PC-3 (cell line): ENCODE results near the gene ZFHX3. TPM values are rescaled to one million over a fixed set of nuclear protein-coding genes. Genes with fewer than 3 reads are reported as not detected.

Source experiments
- ATAC-seq: fragments of 200-7000 bp; cut with Tn5 transposase; 2 replicates; pipeline ENCODE4 v1.9.1; 2020; ENCODE audit warnings: mild to moderate bottlenecking, moderate library complexity
- BruUV-seq: library from RNA; stranded (reverse); fragments of 400-500 nt; replicated peaks from 2 replicates; lab custom pipeline; 2021; lab: Mats Ljungman, UMichigan
- CTCF ChIA-PET: fragments of 300-600 bp; sonication (Branson Sonifier 250); formaldehyde crosslinking; loops from one replicate; lab custom pipeline; 2022; ENCODE audit warnings: antibody characterized with exemption; lab: Charles Lee
- POLR2A ChIA-PET: fragments of 300-600 bp; sonication (Branson Sonifier 250); formaldehyde crosslinking; loops from one replicate; lab custom pipeline; 2022; ENCODE audit warnings: antibody characterized with exemption; ENCODE audit not compliant: unreplicated experiment; lab: Charles Lee
- DNase-seq: peaks from one replicate; pipeline ENCODE4 v3.0.0-alpha.2; 2015
- H2AFZ ChIP-seq: fragments of 300-600 bp; sonication (generic); 2 replicates; pipeline ENCODE4 v1.6.0; 2016; ENCODE audit warnings: antibody characterized with exemption, low read length
- H3F3A ChIP-seq: fragments of 300-600 bp; sonication (generic); one replicate; pipeline ENCODE4 v1.6.0; 2017; ENCODE audit warnings: antibody characterized with exemption, low read length, control low read depth, mild to moderate bottlenecking; ENCODE audit not compliant: unreplicated experiment
- H3K27ac ChIP-seq: fragments of 300-600 bp; sonication (generic); 2 replicates; pipeline ENCODE4 v1.5.1; 2016; ENCODE audit warnings: mild to moderate bottlenecking, low read length
- H3K27me3 ChIP-seq: fragments of 300-600 bp; sonication (generic); 2 replicates; pipeline ENCODE4 v1.6.1; 2016; ENCODE audit warnings: low read length, mixed read lengths
- H3K36me3 ChIP-seq: fragments of 300-600 bp; sonication (generic); 2 replicates; pipeline ENCODE4 v1.6.1; 2016; ENCODE audit warnings: low read depth, mixed run types, low read length, mixed read lengths
- H3K4me1 ChIP-seq: fragments of 300-600 bp; sonication (generic); 2 replicates; pipeline ENCODE4 v1.5.1; 2016; ENCODE audit warnings: low read length; ENCODE audit not compliant: insufficient read depth
- H3K4me2 ChIP-seq: fragments of 300-600 bp; sonication (generic); 2 replicates; pipeline ENCODE4 v1.6.0; 2016; ENCODE audit warnings: low read length
- H3K4me3 ChIP-seq: fragments of 300-600 bp; sonication (generic); 2 replicates; pipeline ENCODE4 v1.5.1; 2016; ENCODE audit warnings: mild to moderate bottlenecking, low read length, mixed read lengths
- H3K79me2 ChIP-seq: fragments of 300-600 bp; sonication (generic); 2 replicates; pipeline ENCODE4 v1.6.1; 2017; ENCODE audit warnings: low read length, mixed read lengths
- H3K9ac ChIP-seq: fragments of 300-600 bp; sonication (generic); 2 replicates; pipeline ENCODE4 v1.6.0; 2016; ENCODE audit warnings: mild to moderate bottlenecking, low read length
- H3K9me2 ChIP-seq: fragments of 300-600 bp; sonication (generic); replicated peaks from 2 replicates; pipeline ENCODE4 v1.6.1; 2016; ENCODE audit warnings: mixed run types, low read length, mixed read lengths
- H3K9me3 ChIP-seq: fragments of 300-600 bp; sonication (generic); 2 replicates; pipeline ENCODE4 v1.6.1; 2016; ENCODE audit warnings: low read length, mixed read lengths
- H4K20me1 ChIP-seq: fragments of 300-600 bp; sonication (generic); 2 replicates; pipeline ENCODE4 v1.6.1; 2016; ENCODE audit warnings: low read length, mixed read lengths
- EZH2 ChIP-seq: fragments of 300-600 bp; sonication (generic); IDR thresholded peaks from one replicate; pipeline ENCODE4 v1.6.1; 2017; ENCODE audit warnings: antibody characterized with exemption, mild to moderate bottlenecking, low read length; ENCODE audit not compliant: unreplicated experiment
- EZH2phosphoT487 ChIP-seq: fragments of 300-600 bp; sonication (generic); IDR thresholded peaks from 2 replicates; pipeline ENCODE4 v1.6.1; 2018; ENCODE audit warnings: mild to moderate bottlenecking, antibody characterized with exemption, low read length, borderline replicate concordance
- intact Hi-C: fragments of 100-400 bp; cut with micrococcal nuclease; formaldehyde crosslinking; loops from 2 replicates; pipeline ENCODE4 v1.9.0; 2023
- total RNA-seq: library from RNA; depleted of rRNA; stranded (reverse); fragments of >200 nt; gene quantifications from 2 replicates; pipeline ENCODE4 v1.2.3, GENCODE V29; 2014
- TF ChIP-seq, protein P1 (sequence below): fragments of 300-600 bp; sonication (generic); conservative IDR thresholded peaks from 2 replicates; pipeline ENCODE4 v1.5.1; 2017; ENCODE audit warnings: antibody characterized with exemption, low read depth, mild to moderate bottlenecking, low read length

ZFHX3 gene
- total RNA-seq, 1 experiment from 2014 or later: 3.5 TPM

DNA sequence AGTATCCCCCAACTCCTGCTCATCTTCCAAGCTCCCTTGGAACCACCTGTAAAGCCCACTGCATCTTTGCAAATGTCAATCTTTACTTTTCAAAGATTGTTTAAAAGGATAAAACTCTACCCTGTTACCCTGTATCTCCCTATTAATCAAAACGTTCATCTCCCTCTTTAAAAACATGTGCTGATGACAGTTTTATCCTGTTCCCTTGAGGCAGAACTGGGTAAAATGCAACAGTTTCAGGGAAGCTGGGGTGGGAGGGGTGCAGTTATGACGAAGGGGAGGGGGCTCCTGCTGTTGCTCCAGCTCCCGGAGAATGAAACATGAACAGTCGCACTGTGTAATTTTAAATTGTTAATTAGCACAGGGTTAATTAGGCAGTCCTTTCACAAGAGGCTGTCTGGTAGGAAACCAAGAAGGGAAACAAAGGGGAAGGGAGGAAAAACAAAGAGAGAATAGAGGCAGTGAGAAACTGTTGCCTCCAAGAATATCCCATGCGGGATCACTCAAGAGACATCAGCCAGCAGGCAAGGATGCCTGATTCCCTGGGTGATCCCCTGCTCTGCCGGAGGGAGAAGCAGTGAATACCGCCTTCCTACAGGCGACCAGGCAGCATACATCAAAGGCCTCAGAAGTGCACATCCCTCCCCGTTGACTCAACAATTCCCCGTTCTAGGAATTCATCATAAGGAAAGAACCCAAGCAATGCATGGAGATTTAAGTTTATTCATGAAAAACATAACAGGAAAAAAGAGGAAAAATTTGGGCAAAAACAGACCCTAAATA lies 84.2 kb downstream of the ZFHX3 start:
- Histone ChIP-seq H3K79me2 (no peaks in the 10 kb centered on the region), H3K36me3 (peaks cover 6% of the 10 kb centered on the region; the same call in 1 of the 2 replicates), H3K9ac (no peak overlapping the region), H3K4me1 (no peaks in the 10 kb centered on the region), H3K4me3 (no peak overlapping the region), H3K9me3 (no peaks in the 10 kb centered on the region), H3F3A (no peaks in the 10 kb centered on the region), H3K4me2 (no peak overlapping the region), H3K27ac (no peak overlapping the region), H4K20me1 (no peaks in the 10 kb centered on the region), H3K9me2 (no peaks in the 10 kb centered on the region), H2AFZ (no peak overlapping the region), H3K27me3 (no peaks in the 10 kb centered on the region)
- intact Hi-C loops: no loop called here
- POLR2A ChIA-PET: interaction anchor here (0.7 kb wide), 1 partner anchor 26 kb away, joined by 5 read pairs; no protein-coding TSS in a partner anchor
- ATAC-seq (no peak), DNase-seq (no peak)
- CTCF ChIA-PET: no interaction called here
- BruUV-seq: no TSS peak
- TF ChIP-seq, protein P1, sequence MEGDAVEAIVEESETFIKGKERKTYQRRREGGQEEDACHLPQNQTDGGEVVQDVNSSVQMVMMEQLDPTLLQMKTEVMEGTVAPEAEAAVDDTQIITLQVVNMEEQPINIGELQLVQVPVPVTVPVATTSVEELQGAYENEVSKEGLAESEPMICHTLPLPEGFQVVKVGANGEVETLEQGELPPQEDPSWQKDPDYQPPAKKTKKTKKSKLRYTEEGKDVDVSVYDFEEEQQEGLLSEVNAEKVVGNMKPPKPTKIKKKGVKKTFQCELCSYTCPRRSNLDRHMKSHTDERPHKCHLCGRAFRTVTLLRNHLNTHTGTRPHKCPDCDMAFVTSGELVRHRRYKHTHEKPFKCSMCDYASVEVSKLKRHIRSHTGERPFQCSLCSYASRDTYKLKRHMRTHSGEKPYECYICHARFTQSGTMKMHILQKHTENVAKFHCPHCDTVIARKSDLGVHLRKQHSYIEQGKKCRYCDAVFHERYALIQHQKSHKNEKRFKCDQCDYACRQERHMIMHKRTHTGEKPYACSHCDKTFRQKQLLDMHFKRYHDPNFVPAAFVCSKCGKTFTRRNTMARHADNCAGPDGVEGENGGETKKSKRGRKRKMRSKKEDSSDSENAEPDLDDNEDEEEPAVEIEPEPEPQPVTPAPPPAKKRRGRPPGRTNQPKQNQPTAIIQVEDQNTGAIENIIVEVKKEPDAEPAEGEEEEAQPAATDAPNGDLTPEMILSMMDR: no peak
- no peak for TF ChIP-seq EZH2

DNA sequence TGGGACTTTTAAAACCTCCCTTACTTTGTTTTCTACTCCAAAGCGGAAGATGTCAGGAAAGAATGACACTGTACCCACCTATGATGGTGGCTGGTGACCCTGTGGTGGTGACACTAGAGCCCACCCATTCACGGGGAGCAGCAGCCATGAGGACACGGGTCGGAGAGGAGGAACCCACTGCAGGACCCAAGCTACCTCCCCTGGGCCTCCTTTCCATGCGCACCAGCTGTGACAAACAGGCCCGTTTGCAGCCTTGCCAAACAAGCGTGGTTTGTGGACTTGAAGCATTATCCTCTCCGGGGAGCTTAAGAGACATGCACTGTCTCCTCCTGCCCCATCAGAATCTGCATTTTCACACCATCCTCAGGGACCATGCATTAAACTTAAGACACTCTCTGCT lies 85.6 kb downstream of the ZFHX3 start:
- ChIA-PET CTCF (no interaction called here), POLR2A (no interaction called here)
- Histone ChIP-seq H3K79me2 (no peaks in the 10 kb centered on the region), H2AFZ (no peak overlapping the region), H3K27ac (no peak overlapping the region), H3K9me3 (no peaks in the 10 kb centered on the region), H3K4me2 (no peak overlapping the region), H3K9ac (no peak overlapping the region), H3K4me3 (no peak overlapping the region), H3K27me3 (no peaks in the 10 kb centered on the region), H3K36me3 (peaks cover 6% of the 10 kb centered on the region; the same call in 1 of the 2 replicates), H3F3A (no peaks in the 10 kb centered on the region), H3K9me2 (no peaks in the 10 kb centered on the region), H3K4me1 (no peaks in the 10 kb centered on the region), H4K20me1 (no peaks in the 10 kb centered on the region)
- TF ChIP-seq EZH2phosphoT487 (no peak), EZH2 (no peak)
- TF ChIP-seq, protein P1: no peak
- BruUV-seq: no TSS peak
- ATAC-seq (no peak), DNase-seq (no peak)
- intact Hi-C loops: no loop called here

DNA sequence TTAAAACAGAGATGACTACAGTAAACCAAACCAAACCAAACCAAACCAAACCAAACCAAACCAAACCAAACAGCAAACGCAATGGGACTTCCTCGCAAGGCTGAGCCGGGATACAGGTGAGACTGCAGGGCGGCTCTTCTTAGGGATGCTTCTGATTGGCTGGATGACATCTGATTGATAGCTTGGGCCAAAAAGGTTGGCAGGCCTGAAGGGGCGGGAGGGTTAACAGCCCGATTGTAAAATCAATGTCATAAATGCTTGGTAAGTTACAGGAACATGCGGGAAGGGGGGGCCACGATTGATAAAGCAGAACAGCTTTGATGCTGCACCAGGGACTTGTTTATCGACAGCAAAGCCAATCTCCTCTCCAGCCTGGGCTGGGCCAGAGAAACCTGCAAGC lies 86.1 kb downstream of the ZFHX3 start:
- ChIA-PET POLR2A (no interaction called here), CTCF (interaction anchor here (0.6 kb wide), 1 partner anchor 138 kb away, joined by 4 read pairs; no protein-coding TSS in a partner anchor)
- no peak overlapping the region for H3K9ac ChIP-seq
- no peak overlapping the region for H3K4me3 ChIP-seq
- intact Hi-C loops: no loop called here
- no peaks in the 10 kb centered on the region for H3K27me3 ChIP-seq
- TF ChIP-seq EZH2phosphoT487 (no peak), EZH2 (no peak)
- TF ChIP-seq, protein P1: no peak
- peaks cover 6% of the 10 kb centered on the region; the same call in 1 of the 2 replicates for H3K36me3 ChIP-seq
- ATAC-seq: no peak
- no peaks in the 10 kb centered on the region for H3K9me2 ChIP-seq
- H3K27ac ChIP-seq: no peak overlapping the region
- H3K79me2 ChIP-seq: no peaks in the 10 kb centered on the region
- no peaks in the 10 kb centered on the region for H3F3A ChIP-seq
- H3K4me2 ChIP-seq: no peak overlapping the region
- DNase-seq: no peak
- no peaks in the 10 kb centered on the region for H3K9me3 ChIP-seq
- no peaks in the 10 kb centered on the region for H4K20me1 ChIP-seq
- no peaks in the 10 kb centered on the region for H3K4me1 ChIP-seq
- BruUV-seq: no TSS peak
- no peak overlapping the region for H2AFZ ChIP-seq
